ENCODE results near the gene SLC6A12.

Gene SLC6A12

GRCh38 chr12:247271-247670 lies 33.3 kb upstream of the SLC6A12 start:
- Mint-ChIP-seq H3K36me3 (ENCODE audit: low read depth) (peaks cover 23% of the 10 kb centered on the region), H3K27ac (no peak overlapping the region), H3K27me3 (ENCODE audit: low read depth) (no peaks in the 10 kb centered on the region), H3K9me3 (peaks cover 21% of the 10 kb centered on the region), H3K4me1 (peaks cover 4% of the 10 kb centered on the region), H3K4me3 (no peak overlapping the region)
- TF ChIP-seq CTCF (IDR thresholded peaks at IDR 0.05; ENCODE audit: unreplicated experiment in 3 of 3) = no peak

GRCh38 chr12:243381-243780 lies 29.4 kb upstream of the SLC6A12 start:
- Mint-ChIP-seq H3K27ac (no peak overlapping the region), H3K4me1 (no peaks in the 10 kb centered on the region)

DNA sequence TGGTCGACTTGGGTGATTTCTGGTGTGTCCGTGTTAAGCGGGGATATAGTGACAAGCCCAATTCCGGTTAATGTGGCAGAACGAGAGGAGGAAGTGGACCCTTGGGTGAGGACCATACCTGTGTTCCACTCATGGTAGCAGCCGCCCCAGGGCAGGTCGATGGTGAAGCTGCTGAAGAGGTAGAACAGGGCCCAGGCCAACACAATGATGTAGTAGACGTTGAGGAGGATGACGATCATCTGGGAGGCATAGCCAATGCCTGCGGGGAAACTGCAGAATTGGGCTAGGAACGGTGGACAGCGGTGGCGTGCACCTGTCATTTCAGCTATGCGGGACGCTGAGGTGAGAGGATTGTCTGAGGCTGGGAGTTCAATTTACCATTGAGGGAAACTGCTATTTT lies 28.5 kb upstream of the SLC6A12 start:
- Mint-ChIP-seq H3K9me3 (peaks cover 11% of the 10 kb centered on the region), H3K27me3 (ENCODE audit: low read depth) (peaks cover 3% of the 10 kb centered on the region), H3K36me3 (ENCODE audit: low read depth) (peaks cover 26% of the 10 kb centered on the region), H3K4me1 (peaks cover 5% of the 10 kb centered on the region), H3K4me3 (no peak overlapping the region), H3K27ac (no peak overlapping the region)
- TF ChIP-seq CTCF (IDR thresholded peaks at IDR 0.05; ENCODE audit: unreplicated experiment in 3 of 3) = no peak

More at GRCh38 chr12:243381-243780, 29.4 kb upstream of the SLC6A12 start:
- Mint-ChIP-seq H3K9me3 (peaks cover 16% of the 10 kb centered on the region), H3K36me3 (ENCODE audit: low read depth) (peaks cover 28% of the 10 kb centered on the region), H3K4me3 (no peak overlapping the region), H3K27me3 (ENCODE audit: low read depth) (peaks cover 3% of the 10 kb centered on the region)
- no peak for TF ChIP-seq CTCF (IDR thresholded peaks at IDR 0.05; ENCODE audit: unreplicated experiment in 3 of 3)

DNA sequence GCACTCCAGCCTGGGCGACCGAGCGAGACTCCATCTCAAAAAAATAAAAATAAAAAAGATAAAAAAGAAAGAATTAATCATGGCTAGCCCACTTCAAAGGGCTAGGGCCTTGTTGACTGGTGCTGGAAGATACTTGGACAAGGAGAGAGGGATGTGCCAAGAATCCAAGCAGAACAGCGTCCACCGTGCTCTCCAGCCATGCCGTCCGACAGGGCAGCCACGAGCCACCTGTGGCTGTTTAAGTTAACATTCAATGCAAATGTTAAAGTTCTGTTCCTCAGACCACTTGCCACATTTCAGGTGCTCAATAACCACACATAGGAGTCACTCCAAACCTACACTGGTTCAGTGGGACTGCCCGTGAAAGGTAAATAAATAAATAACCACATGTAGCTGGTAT lies 27.3 kb upstream of the SLC6A12 start:
- peaks cover 26% of the 10 kb centered on the region for H3K36me3 Mint-ChIP-seq (ENCODE audit: low read depth)
- peaks cover 6% of the 10 kb centered on the region for H3K9me3 Mint-ChIP-seq
- H3K4me1 Mint-ChIP-seq = peaks cover 5% of the 10 kb centered on the region
- no peak for TF ChIP-seq CTCF (IDR thresholded peaks at IDR 0.05; ENCODE audit: unreplicated experiment in 3 of 3)
- no peak overlapping the region for H3K27ac Mint-ChIP-seq
- peaks cover 5% of the 10 kb centered on the region for H3K27me3 Mint-ChIP-seq (ENCODE audit: low read depth)
- no peak overlapping the region for H3K4me3 Mint-ChIP-seq

DNA sequence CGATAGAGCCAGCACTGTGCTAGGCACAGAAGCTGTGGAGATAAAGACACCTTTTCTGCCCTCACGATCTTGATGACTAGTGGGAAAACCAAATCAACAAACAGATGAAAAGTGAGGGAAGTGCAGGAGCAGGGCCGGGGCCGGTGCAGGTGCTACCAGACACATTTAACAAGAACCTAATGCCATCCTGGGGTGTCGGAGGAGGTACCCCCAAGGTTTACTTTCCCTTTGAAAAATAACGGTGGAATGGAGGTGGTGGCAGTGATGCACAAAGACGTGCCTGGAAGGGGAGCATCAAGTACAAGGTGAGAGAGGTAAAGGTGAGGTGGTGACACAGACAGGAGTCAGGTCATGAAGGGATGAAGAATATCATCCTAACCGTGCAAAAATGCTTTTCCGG lies 26.6 kb upstream of the SLC6A12 start:
- H3K4me3 Mint-ChIP-seq = no peak overlapping the region
- H3K4me1 Mint-ChIP-seq = peaks cover 5% of the 10 kb centered on the region

More for the DNA sequence above, 26.6 kb upstream of the SLC6A12 start:
- peaks cover 9% of the 10 kb centered on the region for H3K27me3 Mint-ChIP-seq (ENCODE audit: low read depth)
- no peak for TF ChIP-seq CTCF (IDR thresholded peaks at IDR 0.05; ENCODE audit: unreplicated experiment in 3 of 3)
- H3K27ac Mint-ChIP-seq = no peak overlapping the region
- H3K36me3 Mint-ChIP-seq (ENCODE audit: low read depth) = peaks cover 31% of the 10 kb centered on the region
- H3K9me3 Mint-ChIP-seq = peaks cover 12% of the 10 kb centered on the region
